ENCODE measurements around the gene CALN1.
A peak's percentile ranks its signal among the peaks of the same experiment; 100 is the strongest.
"Not testable (repeated sequence)": the region's sequence is repeated elsewhere in the genome, so short reads cannot be mapped to it uniquely, and the experiment has no call there.

CALN1 gene

GRCh38 chr7:71737931-71738540, 674.1 kb downstream of the CALN1 start:
- DNase-seq (ENCODE audit: low spot score) = not testable (repeated sequence)

GRCh38 chr7:71735961-71736556, 676.1 kb downstream of the CALN1 start:
- peak; percentile 21 for DNase-seq (ENCODE audit: low spot score)

GRCh38 chr7:71733107-71733870, 678.8 kb downstream of the CALN1 start:
- peak; percentile 60 for DNase-seq (ENCODE audit: low spot score)

DNA sequence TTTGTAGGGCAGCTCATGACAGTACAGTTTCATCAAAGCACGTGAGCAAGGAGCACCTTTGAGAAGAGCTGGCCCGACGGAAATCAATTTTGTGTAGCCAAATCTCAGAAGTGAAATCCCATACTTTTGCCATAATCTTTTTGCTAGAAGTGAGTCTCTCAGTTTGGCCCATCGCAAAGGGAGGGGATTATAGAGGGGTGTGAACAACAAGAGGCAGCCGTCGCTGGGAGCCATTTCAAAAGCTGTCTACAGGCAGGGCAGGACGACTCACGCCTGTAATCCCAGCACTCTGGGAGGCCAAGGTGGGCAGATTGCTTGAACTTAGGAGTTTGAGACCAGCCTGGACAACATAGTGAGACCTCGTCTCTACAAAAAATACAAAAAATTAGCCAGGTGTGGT, 680.4 kb downstream of the CALN1 start:
- DNase-seq (ENCODE audit: low spot score) = no peak

Data from germinal center (tissue), 1 donor.